22Rv1 (cell line): Measurements from ENCODE around the gene SLC12A7.

ENCODE experiments used
- H3K27ac ChIP-seq: fragments of 450-650 bp; 2 replicates; pipeline ENCODE4 v1.5.1; 2017
- CTCF ChIP-seq: fragments of 450-650 bp; IDR thresholded peaks from 2 replicates; pipeline ENCODE4 v1.5.1; 2017; ENCODE audit warnings: mild to moderate bottlenecking
- ZFX ChIP-seq: fragments of 450-650 bp; IDR thresholded peaks from 2 replicates; pipeline ENCODE4 v1.6.1; 2017; ENCODE audit warnings: antibody characterized with exemption, borderline replicate concordance

SLC12A7 gene

GRCh38 chr5:1116977-1117376 is 5.1 kb upstream of the SLC12A7 start:
- TF ChIP-seq CTCF (no peak), ZFX (no peak)
- no peak overlapping the region for H3K27ac ChIP-seq

- no peak for TF ChIP-seq ZFX
- no peak for TF ChIP-seq CTCF
- no peak overlapping the region for H3K27ac ChIP-seq
Measured at GRCh38 chr5:1116109-1116740, 4.4 kb upstream of the SLC12A7 start.

- no peak overlapping the region for H3K27ac ChIP-seq
- no peak for TF ChIP-seq CTCF
- TF ChIP-seq ZFX: no peak
Measured at GRCh38 chr5:1115123-1115815, 3.4 kb upstream of the SLC12A7 start.

- no peak for TF ChIP-seq ZFX
- no peak for TF ChIP-seq CTCF
- H3K27ac ChIP-seq: no peak overlapping the region
Measured at GRCh38 chr5:1113805-1114586, 2.1 kb upstream of the SLC12A7 start.

GRCh38 chr5:1113332-1113690 is 1.4 kb upstream of the SLC12A7 start:
- H3K27ac ChIP-seq: no peak overlapping the region
- TF ChIP-seq CTCF: no peak
- no peak for TF ChIP-seq ZFX

GRCh38 chr5:1112596-1113331 is 901 bp upstream of the SLC12A7 start:
- H3K27ac ChIP-seq: no peak overlapping the region

More at GRCh38 chr5:1112596-1113331, 901 bp upstream of the SLC12A7 start:
- TF ChIP-seq CTCF (no peak), ZFX (no peak)
